HG02759 (cell line): ENCODE measurements around the gene TSPAN9.

Experiments used
- ATAC-seq: cut with Tn5 transposase; IDR thresholded peaks from one replicate; pipeline ENCODE4 v1.9.1; 2021; ENCODE audit warnings: mild to moderate bottlenecking, moderate library complexity; ENCODE audit not compliant: unreplicated experiment

The TSPAN9 gene

DNA sequence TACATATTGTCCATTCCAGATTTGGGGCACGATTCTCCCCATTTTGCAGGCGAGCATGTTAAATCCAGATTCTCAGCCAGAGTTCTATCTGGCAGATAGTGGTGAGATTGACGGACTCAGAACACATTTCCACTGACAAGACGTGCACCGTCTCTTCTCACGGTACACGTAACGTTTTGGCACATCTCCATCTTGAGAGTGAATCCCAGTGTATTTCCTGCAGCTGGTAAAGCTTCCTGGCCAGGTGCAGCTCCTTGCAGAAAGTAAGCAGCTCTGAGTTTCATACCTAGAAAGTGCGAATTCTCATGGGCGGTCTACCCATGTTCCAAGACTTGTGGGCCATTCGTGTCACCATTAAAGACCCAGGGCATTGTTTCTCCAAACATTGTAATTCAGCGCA is 102.6 kb downstream of the TSPAN9 start:
- no peak for ATAC-seq

DNA sequence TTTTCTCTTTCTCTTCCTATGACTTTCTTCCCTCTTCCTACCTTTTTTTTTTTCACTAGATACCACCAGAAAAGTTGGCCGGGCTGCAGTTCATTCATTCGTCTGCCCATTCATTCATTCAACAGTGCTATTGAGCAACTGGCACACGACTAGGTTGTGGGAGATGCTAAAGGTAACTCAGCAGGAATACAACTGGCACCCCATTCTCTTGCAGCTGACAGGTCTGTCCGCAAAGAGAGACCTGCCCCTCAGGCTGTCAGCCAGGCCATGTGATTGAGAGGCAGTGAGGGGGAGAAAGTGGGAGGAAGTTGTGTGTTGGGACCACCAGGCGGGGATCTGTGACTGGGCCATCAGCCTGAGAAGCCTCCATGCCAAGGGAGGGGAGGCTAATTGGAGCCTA is 105.2 kb downstream of the TSPAN9 start:
- no peak for ATAC-seq

DNA sequence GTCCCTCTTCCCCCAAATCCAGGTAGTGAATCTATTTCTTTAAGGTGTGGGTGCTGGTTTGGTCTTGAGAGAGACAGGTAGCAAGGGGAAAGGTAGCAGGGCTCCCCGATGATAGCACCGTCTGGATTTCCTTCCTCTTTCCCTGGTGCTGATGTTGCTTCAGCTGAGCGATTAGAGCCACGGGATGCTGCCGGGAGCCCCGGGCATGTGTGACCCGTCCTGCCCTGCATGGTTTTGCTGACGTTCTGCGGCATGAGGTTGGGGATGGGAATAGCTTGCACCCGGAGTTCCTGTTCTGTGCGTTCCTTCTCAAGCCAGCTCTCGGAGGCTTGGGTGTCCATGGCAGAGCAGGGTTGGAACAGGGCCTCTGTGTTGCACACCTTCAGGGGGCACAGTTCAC is 107.3 kb downstream of the TSPAN9 start:
- no peak for ATAC-seq

DNA sequence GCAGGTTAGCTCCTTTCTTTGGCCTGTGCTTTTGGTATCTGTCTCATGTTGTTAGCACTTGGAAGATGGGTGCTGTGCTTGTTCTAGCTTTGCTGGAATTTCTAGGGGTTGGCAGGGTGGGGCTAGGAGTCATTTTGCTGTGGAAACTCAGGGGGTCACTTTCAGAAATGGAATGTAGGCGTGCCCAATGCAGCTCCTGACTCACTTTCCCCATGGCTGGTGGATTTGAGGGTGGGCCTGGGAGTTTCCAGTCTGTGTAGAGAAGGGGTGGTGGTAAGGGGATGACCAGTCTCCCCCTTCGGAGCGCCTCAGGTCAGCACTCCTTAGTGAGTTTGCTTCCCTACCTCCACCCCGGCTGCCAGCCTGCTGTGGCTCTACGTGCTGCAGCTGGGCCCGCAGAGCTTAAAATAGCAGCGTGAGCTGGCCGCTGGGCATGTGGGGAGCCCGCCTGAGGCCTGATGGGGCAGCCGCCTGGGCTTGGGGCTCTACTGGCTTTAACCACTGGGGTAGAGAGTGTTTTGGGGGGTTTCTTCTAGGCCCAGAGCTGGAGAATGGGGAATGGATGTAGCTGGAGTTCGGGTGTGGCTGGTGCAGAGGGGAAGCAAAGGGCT is 108.2 kb downstream of the TSPAN9 start:
- no peak for ATAC-seq

DNA sequence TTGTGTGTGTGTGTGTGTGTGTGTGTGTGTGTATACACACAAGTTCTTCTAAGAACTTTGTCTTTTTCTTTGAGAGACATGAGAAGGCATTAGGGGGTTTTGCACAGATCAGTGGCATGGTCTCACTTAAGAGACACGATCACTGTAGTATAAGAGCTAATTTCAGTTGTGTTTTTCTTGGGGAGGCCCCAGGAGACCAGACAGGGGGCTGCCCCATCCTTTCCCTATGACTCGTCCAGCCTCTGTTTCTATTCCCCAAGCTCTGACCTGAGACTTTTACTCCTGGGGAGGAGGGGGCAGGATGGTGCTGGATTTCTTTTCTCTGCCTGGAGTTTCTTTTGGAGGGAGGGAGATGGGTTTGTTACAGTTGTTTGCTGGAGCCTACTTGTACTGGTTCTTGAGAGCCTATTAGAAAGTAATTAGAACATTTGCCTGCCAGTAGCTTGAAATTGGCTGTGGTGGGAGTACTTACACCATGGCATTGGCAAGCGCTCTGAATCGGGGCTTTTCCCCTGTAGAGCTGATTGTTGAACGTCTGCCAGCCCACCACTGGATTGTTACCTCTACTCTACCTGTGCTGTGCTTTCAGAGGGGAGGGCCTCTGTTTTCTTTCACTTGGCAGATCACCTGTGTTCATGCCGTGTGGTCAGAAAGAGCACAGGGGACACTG is 109.5 kb downstream of the TSPAN9 start:
- peak; percentile 48 for ATAC-seq

DNA sequence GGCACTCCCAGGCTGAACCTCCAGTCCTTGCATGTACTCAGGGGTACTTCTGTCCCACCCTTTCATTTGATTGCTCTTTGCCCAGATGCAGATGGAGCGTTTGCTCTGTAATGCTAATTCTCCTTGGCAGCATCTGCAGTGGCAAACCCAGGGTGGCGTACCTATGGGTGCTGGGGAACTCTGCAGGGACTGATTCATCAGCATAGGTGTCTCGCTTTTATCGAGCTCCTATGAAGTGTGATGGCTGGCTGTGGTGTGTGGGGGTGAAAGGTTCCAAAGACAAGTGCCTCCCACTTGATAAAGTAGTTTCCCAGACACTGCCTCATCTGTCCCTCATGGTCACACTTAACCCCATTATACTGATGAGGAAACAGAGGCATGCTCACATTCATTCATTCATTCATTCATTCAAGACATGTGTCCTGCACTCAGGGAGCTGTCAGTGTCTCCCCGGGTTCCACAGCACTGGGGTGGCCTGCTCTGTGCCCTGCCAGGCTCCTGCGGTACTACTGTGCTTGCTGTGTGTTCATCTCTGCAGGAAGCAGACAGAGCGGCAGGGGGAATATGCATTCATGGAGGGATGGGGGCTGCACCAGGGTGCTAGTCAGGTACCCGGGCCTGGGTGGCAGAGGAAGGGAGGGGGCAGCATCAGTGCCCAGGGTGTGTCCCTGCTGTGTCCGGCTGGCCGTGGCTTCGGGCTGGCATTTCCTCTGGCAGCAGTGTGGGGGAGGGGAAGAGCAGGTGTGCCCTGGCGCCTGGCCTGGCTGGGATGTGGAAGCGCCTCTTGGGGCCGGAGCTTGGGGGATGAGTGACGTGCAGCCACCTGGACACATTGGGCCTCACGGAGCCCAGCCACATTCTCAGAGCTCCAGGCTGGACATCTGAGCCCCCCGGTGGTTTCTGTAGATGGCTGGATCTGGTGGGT is 110.9 kb downstream of the TSPAN9 start:
- no peak for ATAC-seq

DNA sequence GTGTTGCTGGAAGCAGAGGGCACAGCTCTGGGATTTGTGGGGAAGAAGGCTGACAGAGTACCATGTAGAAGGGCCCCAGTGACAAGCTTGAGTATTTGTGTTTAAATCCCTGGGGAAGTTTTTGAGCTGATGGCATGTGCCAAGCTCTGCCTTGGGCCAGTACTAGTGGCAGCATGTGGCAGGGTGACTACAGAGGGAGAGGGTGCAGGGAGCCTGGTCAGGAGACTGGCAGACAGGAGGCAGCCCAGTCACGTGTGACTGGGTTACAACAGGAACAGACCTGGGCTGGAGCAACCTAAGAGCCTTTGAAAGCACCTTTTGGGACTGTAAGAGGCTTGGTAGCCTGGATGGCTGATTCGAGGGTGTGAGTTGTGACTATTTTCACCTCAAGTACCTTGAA is 112.1 kb downstream of the TSPAN9 start:
- no peak for ATAC-seq

DNA sequence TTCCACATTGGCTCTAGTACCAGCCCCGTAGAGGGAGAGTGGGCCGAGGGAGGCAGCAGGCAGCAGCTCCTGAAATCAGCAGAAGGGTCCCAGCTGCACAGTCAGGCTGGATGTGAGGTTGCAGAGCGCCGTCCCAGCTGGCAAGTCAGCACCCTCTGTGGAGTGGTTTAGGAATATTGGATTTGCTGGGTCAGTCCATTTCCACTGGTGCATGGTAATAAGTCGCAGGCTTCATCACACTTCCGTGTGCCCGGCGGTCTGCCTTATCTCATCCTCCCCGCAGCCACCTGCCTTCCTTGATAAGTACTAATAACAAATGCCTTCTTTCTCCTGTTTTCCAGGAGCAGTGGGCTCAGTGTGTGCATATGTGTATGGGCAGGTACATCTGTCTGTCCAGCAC is 112.9 kb downstream of the TSPAN9 start:
- ATAC-seq: no peak

DNA sequence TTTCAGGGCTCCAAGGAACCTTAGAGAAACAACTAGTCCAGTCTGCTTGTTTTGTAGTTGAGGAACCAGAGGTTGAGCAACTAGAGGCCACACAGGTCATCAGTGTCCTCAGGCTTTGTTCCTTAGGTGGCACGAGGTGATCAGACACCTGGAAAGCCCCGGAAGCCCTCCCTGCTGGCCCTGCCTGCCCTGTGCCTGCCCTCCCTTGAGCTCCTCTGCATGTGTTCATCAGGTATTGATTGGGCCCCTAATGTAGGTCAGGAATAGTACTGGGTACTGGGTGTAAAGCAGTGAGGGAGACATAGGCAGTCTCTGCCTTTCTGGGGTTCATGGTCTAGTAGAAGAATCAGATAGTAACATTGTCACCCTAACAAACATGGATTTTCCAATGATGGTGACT is 114.3 kb downstream of the TSPAN9 start:
- ATAC-seq: no peak

DNA sequence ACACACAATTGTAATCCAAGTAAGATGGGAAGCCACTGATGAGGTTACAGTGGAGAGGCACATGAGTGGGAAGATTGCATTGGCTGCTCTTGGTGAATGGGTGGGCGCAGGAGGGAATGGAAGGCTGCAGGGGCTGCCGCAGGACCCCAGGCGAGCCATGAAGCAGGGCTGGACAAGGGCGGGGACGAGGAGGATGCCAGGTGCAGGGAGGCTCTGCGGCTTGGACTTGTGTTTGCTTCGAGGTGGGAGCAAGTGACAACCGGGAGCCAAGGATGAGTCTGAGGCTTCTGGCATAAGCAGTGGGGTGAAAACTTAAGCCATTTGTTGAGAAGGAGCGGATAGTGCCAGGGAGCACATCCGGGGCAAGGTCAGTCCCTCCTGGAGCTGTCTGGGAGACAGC is 115.0 kb downstream of the TSPAN9 start:
- ATAC-seq: no peak

DNA sequence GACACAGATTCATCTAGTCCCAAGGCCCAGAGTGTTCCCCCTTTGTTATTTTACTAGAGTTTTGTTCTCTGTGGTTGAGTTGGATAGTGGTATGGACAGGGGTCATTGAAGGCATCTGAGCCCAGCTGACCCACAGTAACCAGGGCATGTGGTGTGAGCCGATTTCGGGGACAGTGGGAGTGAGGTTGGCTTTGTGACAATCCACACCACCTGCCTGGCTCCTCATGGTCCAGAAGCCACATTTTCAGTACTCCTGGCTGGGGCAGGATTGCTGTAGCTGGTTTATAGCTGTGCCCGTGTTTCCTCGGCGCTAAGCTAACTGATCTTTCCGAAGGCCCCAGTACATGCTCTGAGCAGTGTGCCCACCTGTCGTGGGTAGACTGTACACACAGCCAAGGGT is 116.0 kb downstream of the TSPAN9 start:
- no peak for ATAC-seq

DNA sequence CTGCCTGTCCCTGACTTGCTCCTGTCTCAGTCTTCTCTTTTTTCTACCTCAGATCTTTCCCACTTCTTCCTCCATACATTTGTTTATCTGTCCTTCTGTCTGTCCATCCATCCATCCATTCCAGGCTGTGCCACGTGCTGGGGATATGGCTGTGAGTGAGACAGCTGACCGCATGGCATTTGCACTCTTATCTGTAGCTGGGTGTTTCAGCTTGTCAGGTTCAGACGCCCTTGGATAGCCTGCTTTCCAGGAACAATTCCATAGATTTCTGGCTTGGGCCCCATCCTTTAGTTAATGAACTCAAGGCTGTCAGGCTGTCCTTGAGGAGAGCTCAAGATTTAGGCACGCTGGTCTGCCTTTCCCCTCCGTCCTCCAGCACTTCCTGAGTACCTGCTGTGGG is 116.6 kb downstream of the TSPAN9 start:
- no peak for ATAC-seq

DNA sequence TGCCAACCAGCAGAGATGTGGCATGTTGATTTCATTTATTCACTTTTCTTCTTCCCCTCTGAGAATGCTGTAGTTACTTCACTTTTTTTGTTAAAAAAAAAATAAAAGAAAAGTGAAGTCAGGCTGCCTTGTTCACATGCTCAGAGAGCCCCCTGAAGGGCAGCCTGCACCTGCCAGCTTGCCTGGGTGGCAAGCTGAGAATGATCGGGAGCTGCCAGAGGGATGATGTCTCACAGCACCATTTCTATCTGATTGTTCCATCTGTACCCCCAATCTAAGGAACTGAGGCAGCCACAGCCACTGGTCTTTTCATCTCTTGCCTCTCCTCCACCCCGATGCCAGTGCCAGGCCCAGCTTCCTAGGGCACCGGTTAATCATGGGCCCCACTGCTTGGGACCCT is 118.2 kb downstream of the TSPAN9 start:
- no peak for ATAC-seq

DNA sequence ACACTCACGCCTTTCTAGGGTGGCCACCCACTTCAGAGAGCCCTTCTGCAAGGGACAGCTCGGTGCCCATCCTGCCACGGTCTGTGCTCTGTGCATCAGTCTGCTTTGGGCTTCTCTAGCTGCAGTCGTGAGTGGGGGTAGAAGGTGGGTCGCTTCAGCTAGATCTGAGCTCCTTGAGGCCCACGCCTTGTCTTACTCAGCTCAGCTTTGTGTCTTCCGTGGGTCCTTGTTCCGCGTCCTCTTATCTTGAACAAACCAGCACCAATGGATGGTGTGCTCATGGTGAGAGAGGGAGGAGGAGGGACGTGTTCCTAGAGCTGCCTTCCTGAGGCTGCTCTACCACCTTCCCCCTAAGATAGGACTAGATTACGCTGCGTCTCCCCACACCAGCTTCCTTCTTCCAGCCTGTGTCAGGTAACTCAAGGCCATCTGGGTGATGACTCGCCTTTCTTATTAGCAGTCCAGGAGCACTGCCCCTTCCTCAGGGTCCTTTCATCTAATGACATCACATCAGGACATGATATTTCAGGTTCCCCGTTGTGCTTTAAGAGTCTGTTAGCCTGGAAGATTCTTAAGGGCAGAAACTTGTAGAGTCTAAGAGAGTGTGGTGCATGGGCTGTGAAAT is 118.8 kb downstream of the TSPAN9 start:
- no peak for ATAC-seq

DNA sequence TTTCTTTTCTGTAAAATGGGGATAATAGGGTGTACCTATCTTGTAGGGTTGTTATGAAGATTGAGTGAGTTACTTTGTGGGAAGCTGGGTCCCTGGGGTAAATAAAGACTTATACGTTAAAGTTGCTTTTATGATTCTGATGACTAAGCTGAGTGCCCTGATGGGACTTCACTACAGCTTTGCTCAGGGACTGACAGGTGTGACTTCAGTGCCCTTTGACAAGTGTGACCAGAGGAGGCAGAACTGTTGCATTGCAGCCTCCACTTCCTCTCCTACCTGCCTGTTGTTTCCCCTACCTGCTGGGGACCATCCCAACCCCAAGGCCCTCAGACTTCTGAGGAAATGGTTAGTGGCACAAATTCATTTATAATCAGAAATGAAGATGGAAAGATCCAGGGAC is 119.3 kb downstream of the TSPAN9 start:
- ATAC-seq: no peak

DNA sequence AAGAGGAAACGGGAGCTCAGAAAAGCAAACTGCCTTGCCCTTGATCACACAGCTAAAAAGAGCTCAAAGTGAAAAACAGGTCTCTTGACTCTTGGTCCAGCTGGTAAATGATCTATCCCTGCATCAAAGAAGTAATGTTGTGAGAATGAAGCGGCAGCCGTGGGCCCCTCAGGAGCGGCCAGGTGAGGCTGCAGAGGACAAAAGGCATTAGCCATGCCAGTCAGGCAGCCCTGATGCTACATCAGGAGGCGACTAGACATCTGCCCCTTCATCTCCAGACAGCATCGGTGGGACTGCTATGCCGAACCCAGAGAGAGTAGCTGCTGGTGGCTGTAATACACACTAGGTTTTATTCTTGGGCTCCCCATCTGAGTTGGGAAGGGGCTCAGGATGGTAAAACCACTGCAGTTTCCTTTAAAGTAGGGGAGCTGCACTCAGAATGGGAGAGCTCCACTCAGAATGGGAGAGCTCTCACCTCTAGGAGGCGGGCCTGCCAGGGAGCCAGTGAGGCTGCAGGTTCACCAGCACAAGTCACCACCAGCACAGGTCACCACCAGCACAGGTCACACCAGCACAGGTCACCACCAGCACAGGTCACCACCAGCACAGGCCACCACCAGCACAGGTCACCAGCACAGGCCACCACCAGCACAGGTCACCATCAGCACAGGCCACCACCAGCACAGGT is 120.1 kb downstream of the TSPAN9 start:
- no peak for ATAC-seq

DNA sequence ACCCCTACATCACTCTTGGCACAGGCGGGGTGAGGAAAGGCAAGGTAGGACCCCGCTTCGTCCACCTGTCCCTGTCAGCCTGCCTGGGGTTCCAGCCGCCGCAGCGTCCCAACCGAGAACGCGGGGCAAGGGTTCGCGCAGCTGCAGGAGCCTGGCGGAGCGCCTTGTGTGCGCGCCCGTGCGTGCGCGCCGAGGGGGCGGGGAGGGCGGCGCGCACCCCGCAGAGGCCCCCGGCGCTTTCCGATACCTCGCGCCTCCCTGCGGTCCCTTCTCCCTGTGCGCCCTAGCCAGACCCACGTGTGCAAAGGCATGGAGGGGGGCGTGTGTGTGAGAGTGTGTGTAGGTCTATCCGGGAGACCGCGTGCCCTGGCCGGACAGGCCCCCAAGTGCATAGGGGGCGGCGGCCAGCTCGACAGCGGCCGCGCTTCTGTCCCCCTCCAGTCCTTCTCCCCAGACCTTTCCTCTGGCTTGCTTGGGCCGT is 122.4 kb downstream of the TSPAN9 start:
- no peak for ATAC-seq

DNA sequence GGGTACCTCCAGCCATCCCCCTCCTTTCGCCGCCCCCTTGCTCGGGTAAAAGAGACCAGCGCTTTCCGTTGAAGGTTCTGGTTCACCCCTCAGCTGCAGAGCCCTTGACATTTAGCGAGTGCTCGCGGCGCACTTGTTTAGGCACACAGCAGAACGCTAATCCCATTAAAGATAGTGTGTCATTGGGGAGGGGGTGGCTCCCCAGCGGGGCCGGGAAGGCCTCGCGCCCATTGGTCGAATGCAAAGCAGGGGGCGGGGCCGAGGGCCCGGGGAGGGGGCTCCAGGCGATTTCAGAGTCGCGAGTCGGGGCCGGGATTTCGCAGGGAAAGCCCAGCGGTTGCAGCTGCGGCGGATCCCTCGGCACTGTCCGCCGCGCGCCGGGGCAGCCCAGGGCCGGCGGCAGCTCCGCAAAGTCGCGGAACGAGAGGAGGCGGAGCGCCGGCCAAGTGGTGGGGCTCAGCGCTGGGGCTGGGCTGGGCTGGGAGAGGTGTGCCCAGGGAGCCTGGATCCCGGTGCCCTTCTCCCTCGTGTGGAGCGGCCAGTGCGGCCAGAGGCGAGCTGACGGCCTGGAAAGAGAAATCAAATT is 122.9 kb downstream of the TSPAN9 start:
- ATAC-seq: no peak

DNA sequence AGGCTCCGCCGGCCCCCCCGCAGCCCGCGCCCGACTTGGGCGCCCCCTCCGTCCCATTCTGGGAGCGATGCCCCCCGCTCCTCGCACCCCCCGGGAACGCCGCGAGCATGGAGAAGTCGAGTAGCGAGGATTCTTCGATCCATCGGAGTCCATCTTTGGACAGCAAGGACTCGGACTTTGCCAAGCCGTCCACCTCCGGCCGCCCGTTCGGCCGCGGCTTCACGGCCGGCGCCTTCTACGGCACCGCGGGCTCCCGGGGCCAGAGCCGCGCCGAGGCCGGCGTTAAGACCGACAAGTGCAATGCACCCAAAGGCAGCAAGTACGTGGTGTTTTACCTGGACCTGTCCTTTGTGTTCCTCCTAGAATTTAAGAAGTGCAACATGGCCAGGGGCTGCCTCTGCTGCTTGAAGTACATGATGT is 123.6 kb downstream of the TSPAN9 start:
- no peak for ATAC-seq

DNA sequence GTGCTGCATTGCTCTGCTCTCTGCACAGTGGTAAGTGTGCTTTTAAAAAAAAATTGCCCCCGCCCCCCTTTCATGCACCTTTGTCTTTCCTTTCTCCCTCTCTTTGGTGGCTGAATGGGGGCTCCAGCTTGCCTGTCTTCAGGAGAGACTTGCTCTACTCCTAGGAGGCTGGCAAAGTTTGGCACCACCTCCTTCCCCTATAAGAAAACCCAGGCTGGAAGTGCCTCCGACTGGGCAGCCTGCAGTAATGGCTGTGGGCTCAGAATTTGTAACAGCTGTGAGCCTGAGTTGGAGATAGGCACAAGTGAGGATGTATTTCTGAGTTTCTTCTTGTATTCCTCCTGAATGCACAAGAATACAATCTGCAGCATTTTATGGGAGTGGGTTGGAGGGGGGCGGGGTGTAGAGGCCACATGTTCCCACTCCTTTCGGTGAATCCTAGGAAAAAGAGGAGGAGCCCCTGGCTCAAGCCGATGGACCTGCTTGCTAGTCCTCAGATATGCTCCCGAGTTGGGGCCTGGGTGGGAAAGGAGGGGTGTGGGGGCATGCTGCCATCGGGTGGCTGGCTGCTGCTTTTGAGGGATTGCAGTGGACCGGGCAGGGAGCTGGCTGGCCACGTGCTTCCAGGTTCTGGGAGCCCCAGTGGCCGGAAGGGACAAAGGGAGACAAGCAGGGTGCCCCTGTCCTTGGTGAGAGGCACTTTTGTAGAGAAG is 124.3 kb downstream of the TSPAN9 start:
- ATAC-seq: no peak
